RWPE1 (cell line): ENCODE measurements around the gene ZNF428.

Source experiments
- CTCF ChIA-PET: fragments of 350-600 bp; sonication (Branson Sonifier 250); formaldehyde crosslinking; extraction: SDS; loops from one replicate; lab custom pipeline; 2021; lab: Yijun Ruan, JAX
- POLR2A ChIA-PET: fragments of 400-600 bp; formaldehyde crosslinking; extraction: SDS; loops from one replicate; lab custom pipeline; 2020; ENCODE audit warnings: antibody characterized with exemption; ENCODE audit not compliant: low non-redundant PET; lab: Yijun Ruan, JAX
- DNase-seq: peaks from one replicate; pipeline ENCODE4 v3.0.0; 2012; ENCODE audit warnings: low spot score
- H3K27ac ChIP-seq: fragments of 450-650 bp; 2 replicates; pipeline ENCODE4 v1.5.1; 2017
- TF ChIP-seq, protein P1 (sequence below): fragments of 450-650 bp; conservative IDR thresholded peaks from 2 replicates; pipeline ENCODE4 v1.5.1; 2017; ENCODE audit warnings: low read depth, mild to moderate bottlenecking

Gene ZNF428

GRCh38 chr19:43570174-43570791 is 49.1 kb downstream of the ZNF428 start:
- TF ChIP-seq, protein P1, sequence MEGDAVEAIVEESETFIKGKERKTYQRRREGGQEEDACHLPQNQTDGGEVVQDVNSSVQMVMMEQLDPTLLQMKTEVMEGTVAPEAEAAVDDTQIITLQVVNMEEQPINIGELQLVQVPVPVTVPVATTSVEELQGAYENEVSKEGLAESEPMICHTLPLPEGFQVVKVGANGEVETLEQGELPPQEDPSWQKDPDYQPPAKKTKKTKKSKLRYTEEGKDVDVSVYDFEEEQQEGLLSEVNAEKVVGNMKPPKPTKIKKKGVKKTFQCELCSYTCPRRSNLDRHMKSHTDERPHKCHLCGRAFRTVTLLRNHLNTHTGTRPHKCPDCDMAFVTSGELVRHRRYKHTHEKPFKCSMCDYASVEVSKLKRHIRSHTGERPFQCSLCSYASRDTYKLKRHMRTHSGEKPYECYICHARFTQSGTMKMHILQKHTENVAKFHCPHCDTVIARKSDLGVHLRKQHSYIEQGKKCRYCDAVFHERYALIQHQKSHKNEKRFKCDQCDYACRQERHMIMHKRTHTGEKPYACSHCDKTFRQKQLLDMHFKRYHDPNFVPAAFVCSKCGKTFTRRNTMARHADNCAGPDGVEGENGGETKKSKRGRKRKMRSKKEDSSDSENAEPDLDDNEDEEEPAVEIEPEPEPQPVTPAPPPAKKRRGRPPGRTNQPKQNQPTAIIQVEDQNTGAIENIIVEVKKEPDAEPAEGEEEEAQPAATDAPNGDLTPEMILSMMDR, result no peak
- peak; percentile 42 for DNase-seq
- ChIA-PET CTCF (interaction anchor here (1.6 kb wide), 1 partner anchor 15 kb away, joined by 6 read pairs; no protein-coding TSS in a partner anchor), POLR2A (no interaction called here)
- H3K27ac ChIP-seq, result peak overlapping the region; percentile 40

DNA sequence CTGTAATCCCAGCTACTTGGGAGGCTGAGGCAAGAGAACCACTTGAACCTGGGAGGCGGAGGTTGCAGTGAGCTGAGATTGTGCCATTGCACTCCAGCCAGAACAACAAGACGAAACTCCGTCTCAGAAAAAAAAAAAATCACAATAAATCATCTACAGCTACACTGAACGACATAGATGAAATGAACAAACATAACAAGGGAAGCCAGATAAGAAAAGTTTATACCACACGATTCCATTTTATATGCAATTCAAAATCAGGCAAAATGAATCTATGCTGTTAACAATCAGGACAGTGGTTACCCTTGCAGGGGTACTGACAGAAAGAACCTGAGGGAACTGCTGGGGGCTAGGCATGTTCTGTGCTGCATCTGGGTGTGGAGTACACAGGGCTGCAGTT is 49.8 kb downstream of the ZNF428 start:
- ChIA-PET POLR2A (interaction anchor here (0.6 kb wide), 1 partner anchor 25 kb away, joined by 4 read pairs; no protein-coding TSS in a partner anchor), CTCF (no interaction called here)
- TF ChIP-seq, protein P1, result no peak
- DNase-seq, result no peak
- H3K27ac ChIP-seq, result no peak overlapping the region

GRCh38 chr19:43564800-43565199 is 54.6 kb downstream of the ZNF428 start:
- TF ChIP-seq, protein P1, result no peak
- CTCF ChIA-PET, result interaction anchor here (2.5 kb wide), 1 partner anchor 10 kb away, joined by 8 read pairs; no protein-coding TSS in a partner anchor
- POLR2A ChIA-PET, result interaction anchor here (0.5 kb wide), 1 partner anchor 31 kb away, joined by 3 read pairs; the partner anchor contains the start of gene IRGQ
- DNase-seq, result no peak
- no peak overlapping the region for H3K27ac ChIP-seq

DNA sequence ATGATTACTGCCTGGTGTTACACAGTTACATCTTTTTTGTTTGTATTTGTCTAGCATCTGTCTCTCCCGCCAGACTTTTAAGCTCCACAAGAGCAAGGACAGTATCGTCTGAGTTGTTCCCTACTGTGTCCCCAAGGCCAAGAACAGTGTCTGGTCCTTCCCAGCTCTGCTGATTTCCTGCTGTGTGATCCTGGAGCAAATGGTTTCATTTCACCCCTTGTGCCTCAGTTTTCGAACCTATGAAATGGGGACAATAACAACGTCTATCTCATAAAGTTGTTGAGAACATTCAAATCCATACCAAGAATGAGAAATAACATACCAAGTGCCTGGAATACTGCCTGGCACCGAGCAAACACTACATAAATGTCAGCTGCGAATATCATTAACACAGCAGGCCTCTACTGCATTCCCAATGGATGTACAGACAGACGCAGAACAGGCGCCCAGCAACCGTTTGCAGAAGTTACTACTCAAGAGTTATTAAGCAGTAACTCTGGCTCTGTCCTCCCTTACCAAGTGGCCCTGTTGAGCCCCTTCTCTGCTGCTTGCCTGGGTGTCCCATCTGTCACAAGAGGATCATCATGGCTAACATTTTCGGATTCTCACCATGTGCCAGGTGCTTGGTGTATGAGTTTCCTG is 55.5 kb downstream of the ZNF428 start:
- no peak for DNase-seq
- ChIA-PET CTCF (interaction anchor here (2.5 kb wide), 1 partner anchor 9 kb away, joined by 8 read pairs; no protein-coding TSS in a partner anchor), POLR2A (no interaction called here)
- H3K27ac ChIP-seq, result no peak overlapping the region; the same call in 1 of the 2 replicates
- TF ChIP-seq, protein P1, result no peak

GRCh38 chr19:43562698-43563241 is 56.7 kb downstream of the ZNF428 start:
- DNase-seq, result no peak
- H3K27ac ChIP-seq, result peak overlapping the region; percentile 60
- POLR2A ChIA-PET, result no interaction called here
- CTCF ChIA-PET, result interaction anchor here (0.5 kb wide), 1 partner anchor 23 kb away, joined by 3 read pairs; no protein-coding TSS in a partner anchor
- TF ChIP-seq, protein P1, result no peak

- H3K27ac ChIP-seq, result peak overlapping the region; percentile 60
- DNase-seq, result no peak
- POLR2A ChIA-PET, result no interaction called here
- CTCF ChIA-PET, result interaction anchor here (0.5 kb wide), 1 partner anchor 23 kb away, joined by 3 read pairs; no protein-coding TSS in a partner anchor
- TF ChIP-seq, protein P1, result no peak
Measured at GRCh38 chr19:43562226-43562697, 57.2 kb downstream of the ZNF428 start.
